ENCODE measurements around the gene DCAF8.

The DCAF8 gene

DNA sequence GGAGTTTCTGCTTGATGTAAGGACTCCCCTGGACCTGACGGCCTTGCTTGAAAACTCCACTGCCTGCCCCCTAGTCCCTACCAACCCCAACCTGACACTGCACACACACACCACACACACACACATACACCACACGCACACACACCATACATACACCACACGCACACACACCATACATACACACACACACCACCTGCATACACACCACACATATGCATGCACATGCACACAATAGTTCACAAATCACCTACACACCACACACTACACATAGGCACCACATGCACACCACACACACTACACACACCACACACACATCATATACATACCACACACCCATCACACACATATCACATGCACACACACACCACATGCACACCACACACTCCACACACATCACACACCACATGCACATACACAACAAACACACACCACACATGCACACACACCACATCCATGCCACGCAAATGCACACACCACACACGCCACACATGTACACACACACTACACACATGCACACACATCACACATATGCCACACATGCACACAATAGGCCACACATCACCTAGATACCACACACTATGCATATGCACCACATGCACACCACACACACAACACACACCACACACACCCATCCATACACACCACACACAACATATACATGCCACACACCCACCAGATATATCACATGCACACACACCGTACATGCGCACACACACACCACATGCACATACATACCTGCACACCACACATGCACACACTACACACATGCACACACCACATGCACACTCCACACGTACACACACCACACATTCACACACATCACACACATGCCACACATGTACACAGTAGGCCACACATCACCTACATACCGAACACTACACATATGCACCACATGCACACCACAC is 68.3 kb downstream of the DCAF8 start:
- H3K4me3 ChIP-seq (ENCODE audit: low read depth, low read length), result no peak overlapping the region
- TF ChIP-seq, protein P1, sequence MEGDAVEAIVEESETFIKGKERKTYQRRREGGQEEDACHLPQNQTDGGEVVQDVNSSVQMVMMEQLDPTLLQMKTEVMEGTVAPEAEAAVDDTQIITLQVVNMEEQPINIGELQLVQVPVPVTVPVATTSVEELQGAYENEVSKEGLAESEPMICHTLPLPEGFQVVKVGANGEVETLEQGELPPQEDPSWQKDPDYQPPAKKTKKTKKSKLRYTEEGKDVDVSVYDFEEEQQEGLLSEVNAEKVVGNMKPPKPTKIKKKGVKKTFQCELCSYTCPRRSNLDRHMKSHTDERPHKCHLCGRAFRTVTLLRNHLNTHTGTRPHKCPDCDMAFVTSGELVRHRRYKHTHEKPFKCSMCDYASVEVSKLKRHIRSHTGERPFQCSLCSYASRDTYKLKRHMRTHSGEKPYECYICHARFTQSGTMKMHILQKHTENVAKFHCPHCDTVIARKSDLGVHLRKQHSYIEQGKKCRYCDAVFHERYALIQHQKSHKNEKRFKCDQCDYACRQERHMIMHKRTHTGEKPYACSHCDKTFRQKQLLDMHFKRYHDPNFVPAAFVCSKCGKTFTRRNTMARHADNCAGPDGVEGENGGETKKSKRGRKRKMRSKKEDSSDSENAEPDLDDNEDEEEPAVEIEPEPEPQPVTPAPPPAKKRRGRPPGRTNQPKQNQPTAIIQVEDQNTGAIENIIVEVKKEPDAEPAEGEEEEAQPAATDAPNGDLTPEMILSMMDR (IDR thresholded peaks at IDR 0.05; ENCODE audit: borderline replicate concordance, insufficient read depth, low read depth, low read length), result no peak

DNA sequence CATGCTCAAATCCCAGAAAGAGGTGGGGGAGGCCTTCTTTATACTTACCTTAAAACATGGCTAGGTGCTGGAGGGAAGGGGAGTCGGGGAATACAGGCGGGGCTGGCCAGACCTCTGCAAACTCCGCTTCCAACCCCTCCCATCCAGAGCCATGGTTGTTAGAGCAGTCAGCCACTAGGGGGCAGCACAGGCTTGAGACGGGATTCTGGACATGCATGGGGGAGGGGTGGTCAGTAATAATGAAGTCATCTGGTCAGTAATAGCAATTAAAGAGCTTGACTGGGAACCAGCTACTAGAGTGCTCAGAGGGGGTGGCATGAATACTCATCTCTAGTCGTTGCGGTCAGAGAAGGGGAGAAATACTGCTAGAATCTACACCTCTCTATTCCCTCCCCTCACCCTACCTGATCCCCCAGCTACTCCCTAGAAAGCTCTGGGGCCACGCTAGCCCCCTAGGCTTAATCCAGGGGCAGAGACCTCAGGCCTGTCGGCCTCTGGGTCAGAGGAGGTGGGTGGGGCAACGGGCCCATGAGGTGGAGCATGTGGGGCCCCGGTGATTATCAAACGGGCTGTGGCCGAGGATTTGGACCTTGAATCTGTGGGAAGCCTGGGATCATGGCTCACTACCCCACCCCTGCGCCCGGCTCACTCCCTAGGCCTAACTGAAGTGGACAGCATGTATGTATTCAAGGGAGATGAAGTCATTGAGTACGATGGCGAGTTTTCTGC is 69.1 kb downstream of the DCAF8 start:
- TF ChIP-seq, protein P1 (IDR thresholded peaks at IDR 0.05; ENCODE audit: borderline replicate concordance, insufficient read depth, low read depth, low read length), result peak; percentile 92
- no peak overlapping the region for H3K4me3 ChIP-seq (ENCODE audit: low read depth, low read length)

DNA sequence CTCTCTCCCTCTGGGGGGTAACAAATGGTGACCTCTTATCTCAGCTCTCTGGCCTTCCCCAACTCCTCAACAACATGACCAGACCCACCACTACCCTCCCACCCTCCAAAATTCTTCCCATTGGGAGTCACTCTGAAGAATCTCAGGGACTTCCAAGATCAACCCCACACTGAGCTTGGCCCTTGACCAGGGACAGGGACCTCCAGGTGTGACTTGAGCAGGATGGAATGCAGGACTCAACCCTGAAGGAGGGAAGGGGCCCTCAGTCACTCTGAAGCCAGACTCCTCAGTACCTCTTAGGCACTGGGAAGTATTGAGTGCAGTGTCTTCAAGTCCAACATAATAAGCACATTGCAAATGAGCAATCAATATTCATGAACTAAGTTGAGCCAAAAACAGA is 70.1 kb downstream of the DCAF8 start:
- H3K4me3 ChIP-seq (ENCODE audit: low read depth, low read length), result no peak overlapping the region
- TF ChIP-seq, protein P1 (IDR thresholded peaks at IDR 0.05; ENCODE audit: borderline replicate concordance, insufficient read depth, low read depth, low read length), result no peak

DNA sequence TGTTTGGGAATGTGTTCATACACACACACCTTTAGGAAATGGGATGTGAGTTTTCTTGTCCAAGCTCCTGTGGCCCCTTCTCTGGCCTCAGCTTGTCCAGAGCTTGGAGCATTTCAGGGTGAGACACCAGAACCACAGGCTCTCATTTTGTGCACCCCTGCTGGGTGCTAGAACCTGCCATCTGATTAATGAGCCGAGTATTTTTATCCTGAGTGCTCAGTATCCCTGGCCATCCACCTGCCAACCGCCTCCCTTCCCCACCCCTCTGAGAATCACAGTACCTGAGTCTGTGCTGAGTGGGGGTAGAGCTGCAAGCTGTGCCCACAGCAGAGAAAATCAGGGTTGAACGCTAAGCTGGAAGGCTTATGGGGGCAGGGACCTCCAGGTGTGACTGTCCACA is 70.6 kb downstream of the DCAF8 start:
- no peak overlapping the region for H3K4me3 ChIP-seq (ENCODE audit: low read depth, low read length)
- TF ChIP-seq, protein P1 (IDR thresholded peaks at IDR 0.05; ENCODE audit: borderline replicate concordance, insufficient read depth, low read depth, low read length), result no peak

DNA sequence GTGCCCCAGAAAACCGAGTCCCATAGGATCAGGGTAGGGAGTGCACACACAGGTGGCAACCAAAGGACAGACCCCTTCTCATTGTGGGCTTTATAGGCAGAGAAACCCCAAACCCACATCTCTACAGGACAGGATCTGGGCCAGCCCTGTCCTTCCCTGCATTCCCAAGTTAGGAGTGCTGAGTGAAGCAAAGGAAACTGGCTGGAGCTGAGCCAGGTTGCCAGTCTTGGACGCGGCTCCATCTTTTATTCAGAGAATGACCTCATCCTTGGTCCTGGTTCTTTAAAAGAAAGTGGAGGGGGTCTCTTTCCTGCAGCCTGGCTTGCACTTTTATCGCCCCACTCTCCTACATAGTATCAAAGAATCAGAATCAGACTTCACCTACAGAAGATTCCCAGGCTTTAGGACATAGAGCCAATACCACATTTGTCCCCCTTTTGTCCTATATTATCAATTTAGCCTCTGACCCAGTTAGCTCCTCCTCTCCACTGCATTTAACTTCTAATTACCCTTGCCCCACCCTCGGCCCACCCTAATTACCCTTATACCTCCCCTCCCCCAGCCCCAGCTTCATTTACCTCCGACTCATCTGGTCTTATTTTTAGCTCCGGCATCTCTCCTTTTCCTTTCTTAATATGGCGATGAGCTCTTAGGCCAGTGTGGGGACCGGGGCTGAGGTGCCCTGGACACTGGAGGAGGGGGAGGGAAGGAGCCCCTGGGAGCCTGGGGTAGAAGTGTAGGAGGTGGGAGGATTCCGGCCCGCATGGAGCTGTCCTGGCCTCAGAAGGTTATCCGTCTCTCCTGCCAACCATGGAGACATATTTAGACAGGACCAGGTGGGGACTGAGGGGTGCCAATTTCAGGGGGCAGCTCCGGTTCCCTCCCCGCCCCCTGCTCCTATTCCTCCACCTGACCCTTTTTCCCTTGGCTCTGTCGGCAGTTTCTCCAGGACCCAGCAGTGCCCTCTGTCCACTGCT is 72.4 kb downstream of the DCAF8 start, which contains the start of gene CASQ1:
Gene CASQ1, plus strand, starts transcription at position 927 of the 977 bp plus-strand sequence. CDS start 177 bp downstream, outside the sequence.
- TF ChIP-seq, protein P1 (IDR thresholded peaks at IDR 0.05; ENCODE audit: borderline replicate concordance, insufficient read depth, low read depth, low read length), result no peak
- H3K4me3 ChIP-seq (ENCODE audit: low read depth, low read length), result no peak within 1 kb of the TSS

DNA sequence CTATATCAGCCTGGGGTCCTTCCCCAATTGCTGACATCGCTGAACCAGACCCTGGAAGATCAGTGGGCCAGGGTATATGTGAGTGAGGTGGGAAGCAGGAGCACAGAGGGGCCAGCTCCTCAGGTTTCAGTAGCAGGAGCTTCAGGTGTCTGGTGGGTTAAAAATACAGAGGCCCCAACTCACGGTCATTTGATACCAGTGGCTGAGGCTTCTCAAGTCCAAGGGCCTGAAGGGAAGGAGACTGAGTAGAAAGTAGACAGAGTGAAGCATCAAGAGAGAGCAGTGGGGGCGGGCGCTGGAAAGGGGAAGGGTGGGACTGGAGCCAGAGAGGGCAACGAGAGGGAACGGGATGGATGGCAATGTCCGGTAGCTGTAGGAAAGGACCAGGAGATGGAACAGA is 74.0 kb downstream of the DCAF8 start:
- TF ChIP-seq, protein P1 (IDR thresholded peaks at IDR 0.05; ENCODE audit: borderline replicate concordance, insufficient read depth, low read depth, low read length), result no peak
- no peak overlapping the region for H3K4me3 ChIP-seq (ENCODE audit: low read depth, low read length)
